K562 (cell line): ENCODE measurements around the gene OR51F1.
"Not testable (repeated sequence)": the region's sequence is repeated elsewhere in the genome, so short reads cannot be mapped to it uniquely, and the experiment has no call there.

Experiments
- CTCF ChIP-seq, 3 experiments: IDR thresholded peaks in 2 of 3; conservative IDR thresholded peaks in 1 of 3; 2 replicates each; pipeline ENCODE4 v1.5.1; 2011 to 2012; ENCODE audit warnings: low read length in 3 of 3, mild to moderate bottlenecking in 3 of 3, control low read depth in 2 of 3, improper control_type of control experiment in 1 of 3, inconsistent platforms in 1 of 3, low read depth in 1 of 3, mixed read lengths in 1 of 3, moderate library complexity in 1 of 3; ENCODE audit not compliant: insufficient read depth in 2 of 3
- ESRRA ChIP-seq: fragments of 450-650 bp; IDR thresholded peaks from 2 replicates; pipeline ENCODE4 v1.6.1; 2014; ENCODE audit warnings: low read depth, mild to moderate bottlenecking, moderate library complexity, borderline replicate concordance
- EZH2 ChIP-seq: IDR thresholded peaks from 2 replicates; pipeline ENCODE4 v1.6.1; 2012; ENCODE audit warnings: low read depth, mild to moderate bottlenecking, inconsistent platforms, low read length, borderline replicate concordance
- MLX ChIP-seq, 2 experiments: fragments of 450-650 bp in 1 of 2; sonication (generic) in 1 of 2; formaldehyde crosslinking; conservative IDR thresholded peaks; 2 replicates each; pipeline versions ENCODE4 v1.4.0 to v1.8.1; 2020 to 2022; ENCODE audit warnings: mild to moderate bottlenecking in 1 of 2, missing genetic modification reagents in 1 of 2
- PHF21A ChIP-seq: fragments of 450-650 bp; IDR thresholded peaks from 2 replicates; pipeline ENCODE4 v1.6.1; 2017; ENCODE audit warnings: low read depth, borderline replicate concordance
- RFX5 ChIP-seq: IDR thresholded peaks from 2 replicates; pipeline ENCODE4 v1.6.1; 2011; ENCODE audit warnings: low read depth, mild to moderate bottlenecking, improper control_type of control experiment, low read length
- RUNX1 ChIP-seq: sonication (generic); IDR thresholded peaks from 2 replicates; pipeline ENCODE4 v1.6.1; 2016; ENCODE audit warnings: antibody characterized with exemption, low read depth
- THRB ChIP-seq: fragments of 450-650 bp; formaldehyde crosslinking; conservative IDR thresholded peaks from 2 replicates; pipeline ENCODE4 v1.4.0; 2022; ENCODE audit warnings: mild to moderate bottlenecking, missing genetic modification characterization
- ZBTB1 ChIP-seq: sonication (generic); formaldehyde crosslinking; IDR thresholded peaks from 2 replicates; pipeline ENCODE4 v1.8.1; 2023; ENCODE audit warnings: missing genetic modification reagents, low read depth, mild to moderate bottlenecking, borderline replicate concordance
- ZBTB43 ChIP-seq: sonication (generic); formaldehyde crosslinking; IDR thresholded peaks from 2 replicates; pipeline ENCODE4 v1.8.0; 2023; ENCODE audit warnings: mild to moderate bottlenecking, missing genetic modification reagents
- ZNF3 ChIP-seq: fragments of 250-450 bp; sonication (Bioruptor Pico); IDR thresholded peaks from 2 replicates; pipeline ENCODE4 v1.5.0; 2021; ENCODE audit warnings: mild to moderate bottlenecking, moderate library complexity

GRCh38 chr11:4801316-4801715 is 31.6 kb upstream of the OR51F1 start:
- not testable (repeated sequence) for TF ChIP-seq RUNX1; ZBTB43 (CRISPR knock-in tag); MLX (CRISPR knock-in tag; conservative IDR thresholded peaks at IDR 0.05); ZNF3 (CRISPR knock-in tag); RFX5; ZBTB1 (CRISPR knock-in tag); CTCF (IDR thresholded peaks at IDR 0.05 in 2 of 3, conservative IDR thresholded peaks at IDR 0.05 in 1 of 3; ENCODE audit: insufficient read depth in 2 of 3, low read depth in 1 of 3, low read length in 3 of 3); PHF21A; THRB (CRISPR knock-in tag); EZH2; ESRRA
